ENCODE measurements around the gene JAK1. TPM values are rescaled to one million over a fixed set of nuclear protein-coding genes. Genes with fewer than 3 reads are reported as not detected.
A peak's percentile ranks its signal among the peaks of the same experiment; 100 is the strongest.

Gene JAK1
- total and polyA plus RNA-seq, 2 donors (not counting 3 experiments of a cell fraction or from before 2014, with no cell fraction given), result 68.8 to 177 TPM

DNA sequence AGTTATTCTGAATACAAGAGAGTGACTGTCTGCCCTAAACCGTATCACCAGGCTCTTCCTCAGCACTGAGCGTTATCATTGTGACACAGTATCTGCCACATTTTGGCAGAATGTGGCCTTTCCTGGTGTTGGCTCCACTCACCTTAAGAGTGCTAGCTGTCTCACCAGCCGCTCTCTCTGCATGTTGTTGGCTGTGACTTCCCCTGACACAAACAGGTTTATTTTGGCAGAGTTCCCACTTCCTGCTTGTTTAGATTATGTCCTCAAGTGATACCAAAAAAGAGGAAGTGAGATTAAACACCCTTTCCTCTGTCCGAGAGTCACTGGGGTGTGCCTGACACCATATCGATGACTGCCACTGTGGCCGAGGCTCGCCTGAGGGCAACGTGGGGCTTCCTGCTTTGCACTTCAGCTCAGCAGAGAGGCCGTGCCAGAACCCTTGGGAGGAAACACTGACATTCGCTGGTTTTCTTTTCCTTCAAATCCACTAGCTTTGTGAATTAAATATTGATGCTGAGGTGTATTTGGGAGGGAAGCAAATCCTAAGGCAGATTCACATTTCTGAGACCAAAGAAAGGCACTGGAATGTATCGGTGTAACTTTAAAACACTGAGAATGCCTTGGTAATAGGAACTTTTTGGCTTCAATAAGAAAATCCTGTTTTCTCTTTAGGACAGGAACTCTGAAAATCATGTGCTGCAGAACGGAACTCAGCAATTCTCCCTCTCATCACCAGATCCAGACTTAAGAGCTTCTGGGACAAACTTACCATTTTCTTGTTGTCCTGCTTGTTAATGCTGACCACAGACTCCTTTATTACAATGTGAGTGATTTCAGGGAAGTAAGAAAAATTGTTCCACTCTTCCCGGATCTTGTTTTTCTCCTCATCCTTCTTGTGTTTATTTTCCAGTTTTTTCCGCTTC is 102.1 kb downstream of the JAK1 start:
- intact Hi-C loops (cut with micrococcal nuclease) (loop anchor here (1.0 to 2.0 kb wide), 6 partner anchors 15 to 203 kb away; no protein-coding TSS in a partner anchor), dilution Hi-C loops (cut with MboI; ENCODE audit: extremely low pct_ligation_motif_present, low sequenced_read_pairs) (no loop called here)
- ChIA-PET CTCF (interaction anchor here (0.8 to 2.5 kb wide), 10 partner anchors 9 to 823 kb away, joined by 3 to 11 read pairs (median 3); partner anchors contain the start of gene JAK1), POLR2A (interaction anchor here (1.0 to 1.5 kb wide), 2 partner anchors 34 to 102 kb away, joined by 4 to 5 read pairs; partner anchors contain the start of gene JAK1)
- H2AFZ ChIP-seq (ENCODE audit: low read depth, low read length), result no peak overlapping the region
- FAIRE-seq (peak; percentile 99), DNase-seq (ENCODE audit: low read depth, low spot score) (peak; percentile 90)
- TF ChIP-seq FOS (IDR thresholded peaks at IDR 0.05; ENCODE audit: borderline replicate concordance, insufficient read depth, low read length) (peak; percentile 3), POLR2A (IDR thresholded peaks at IDR 0.05; ENCODE audit: low read depth, low read length) (peak; percentile 52), GATA2 (IDR thresholded peaks at IDR 0.05; ENCODE audit: insufficient read depth, insufficient read length, low read depth, low read length) (peak; percentile 96), POLR2AphosphoS5 (IDR thresholded peaks at IDR 0.05; ENCODE audit: insufficient read depth, low read depth, low read length) (peak; percentile 97), EZH2 (IDR thresholded peaks at IDR 0.05; ENCODE audit: borderline replicate concordance, low read depth, low read length, severe bottlenecking) (no peak), MYC (IDR thresholded peaks at IDR 0.05; ENCODE audit: low read depth, low read length) (no peak), JUN (IDR thresholded peaks at IDR 0.05; ENCODE audit: borderline replicate concordance, insufficient read depth, insufficient read length, low read depth) (peak; percentile 42)
- TF ChIP-seq, protein P1, sequence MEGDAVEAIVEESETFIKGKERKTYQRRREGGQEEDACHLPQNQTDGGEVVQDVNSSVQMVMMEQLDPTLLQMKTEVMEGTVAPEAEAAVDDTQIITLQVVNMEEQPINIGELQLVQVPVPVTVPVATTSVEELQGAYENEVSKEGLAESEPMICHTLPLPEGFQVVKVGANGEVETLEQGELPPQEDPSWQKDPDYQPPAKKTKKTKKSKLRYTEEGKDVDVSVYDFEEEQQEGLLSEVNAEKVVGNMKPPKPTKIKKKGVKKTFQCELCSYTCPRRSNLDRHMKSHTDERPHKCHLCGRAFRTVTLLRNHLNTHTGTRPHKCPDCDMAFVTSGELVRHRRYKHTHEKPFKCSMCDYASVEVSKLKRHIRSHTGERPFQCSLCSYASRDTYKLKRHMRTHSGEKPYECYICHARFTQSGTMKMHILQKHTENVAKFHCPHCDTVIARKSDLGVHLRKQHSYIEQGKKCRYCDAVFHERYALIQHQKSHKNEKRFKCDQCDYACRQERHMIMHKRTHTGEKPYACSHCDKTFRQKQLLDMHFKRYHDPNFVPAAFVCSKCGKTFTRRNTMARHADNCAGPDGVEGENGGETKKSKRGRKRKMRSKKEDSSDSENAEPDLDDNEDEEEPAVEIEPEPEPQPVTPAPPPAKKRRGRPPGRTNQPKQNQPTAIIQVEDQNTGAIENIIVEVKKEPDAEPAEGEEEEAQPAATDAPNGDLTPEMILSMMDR (IDR thresholded peaks at IDR 0.05; ENCODE audit: extremely low read depth in 1 of 2, insufficient read depth in 1 of 2, low read depth in 1 of 2, low read length in 2 of 2), result no peak
- TF ChIP-seq, protein P2, sequence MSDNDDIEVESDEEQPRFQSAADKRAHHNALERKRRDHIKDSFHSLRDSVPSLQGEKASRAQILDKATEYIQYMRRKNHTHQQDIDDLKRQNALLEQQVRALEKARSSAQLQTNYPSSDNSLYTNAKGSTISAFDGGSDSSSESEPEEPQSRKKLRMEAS (IDR thresholded peaks at IDR 0.05; ENCODE audit: insufficient read depth, insufficient read length), result no peak
- no peaks in the 10 kb centered on the region for H4K20me1 ChIP-seq (replicated peaks; ENCODE audit: control insufficient read depth, extremely low read depth, insufficient read depth, low read length)
- H3K4me1 ChIP-seq (ENCODE audit: control insufficient read depth, extremely low read depth, insufficient read depth, low read length), result peaks cover 31% of the 10 kb centered on the region
- H3K4me2 ChIP-seq (ENCODE audit: insufficient read depth, low read length), result peak overlapping the region; percentile 68
- H3K9me3 ChIP-seq (replicated peaks; ENCODE audit: control insufficient read depth, insufficient read depth, low read length), result no peaks in the 10 kb centered on the region
- peak overlapping the region; percentile 68 for H3K27ac ChIP-seq (ENCODE audit: insufficient read depth, low read depth, low read length)
- no peaks in the 10 kb centered on the region for H3K9me1 ChIP-seq (replicated peaks; ENCODE audit: control insufficient read depth, extremely low read depth, insufficient read depth, low read length)
- H3K79me2 ChIP-seq (ENCODE audit: control insufficient read depth, insufficient read depth, low read length), result peaks cover 5% of the 10 kb centered on the region
- BruUV-seq (replicated peaks), result TSS peak; percentile 93
- no peak overlapping the region for H3K4me3 ChIP-seq (replicated peaks in 1 of 3; ENCODE audit: insufficient read depth in 1 of 3, low read depth in 1 of 3, low read length in 3 of 3)
- H3K27me3 ChIP-seq (ENCODE audit: control insufficient read depth in 2 of 2, insufficient read depth in 2 of 2, low read length in 2 of 2), result no peaks in the 10 kb centered on the region
- peaks cover 14% of the 10 kb centered on the region in 2 experiments for H3K36me3 ChIP-seq (ENCODE audit: control insufficient read depth in 2 of 2, extremely low read depth in 1 of 2, insufficient read depth in 2 of 2, low read length in 2 of 2)
- peak overlapping the region; percentile 25 for H3K9ac ChIP-seq (replicated peaks; ENCODE audit: extremely low read depth, insufficient read depth, low read length)

Data from endothelial cell of umbilical vein (primary cell).